Measurements from ENCODE around the gene DOCK10.

- TF ChIP-seq POLR2A (IDR thresholded peaks at IDR 0.05): no peak
- TF ChIP-seq, protein P1, sequence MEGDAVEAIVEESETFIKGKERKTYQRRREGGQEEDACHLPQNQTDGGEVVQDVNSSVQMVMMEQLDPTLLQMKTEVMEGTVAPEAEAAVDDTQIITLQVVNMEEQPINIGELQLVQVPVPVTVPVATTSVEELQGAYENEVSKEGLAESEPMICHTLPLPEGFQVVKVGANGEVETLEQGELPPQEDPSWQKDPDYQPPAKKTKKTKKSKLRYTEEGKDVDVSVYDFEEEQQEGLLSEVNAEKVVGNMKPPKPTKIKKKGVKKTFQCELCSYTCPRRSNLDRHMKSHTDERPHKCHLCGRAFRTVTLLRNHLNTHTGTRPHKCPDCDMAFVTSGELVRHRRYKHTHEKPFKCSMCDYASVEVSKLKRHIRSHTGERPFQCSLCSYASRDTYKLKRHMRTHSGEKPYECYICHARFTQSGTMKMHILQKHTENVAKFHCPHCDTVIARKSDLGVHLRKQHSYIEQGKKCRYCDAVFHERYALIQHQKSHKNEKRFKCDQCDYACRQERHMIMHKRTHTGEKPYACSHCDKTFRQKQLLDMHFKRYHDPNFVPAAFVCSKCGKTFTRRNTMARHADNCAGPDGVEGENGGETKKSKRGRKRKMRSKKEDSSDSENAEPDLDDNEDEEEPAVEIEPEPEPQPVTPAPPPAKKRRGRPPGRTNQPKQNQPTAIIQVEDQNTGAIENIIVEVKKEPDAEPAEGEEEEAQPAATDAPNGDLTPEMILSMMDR (IDR thresholded peaks at IDR 0.05): no peak
Observed at GRCh38 chr2:225091336-225091735, 49.1 kb upstream of the DOCK10 start.

Measured in stomach (tissue), 4 donors.